PC-9 (cell line): ENCODE data around the gene FNDC3B. TPM values are rescaled to one million over a fixed set of nuclear protein-coding genes. Genes with fewer than 3 reads are reported as not detected.

ENCODE experiments used
- BruUV-seq: library from RNA; stranded (reverse); fragments of 400-500 nt; replicated peaks from 2 replicates; lab custom pipeline; 2021; lab: Mats Ljungman, UMichigan
- CTCF ChIA-PET: fragments of 300-600 bp; sonication (Branson Sonifier 250); formaldehyde crosslinking; loops from one replicate; lab custom pipeline; 2022; ENCODE audit warnings: antibody characterized with exemption; lab: Charles Lee
- POLR2A ChIA-PET: fragments of 300-600 bp; sonication (Branson Sonifier 250); formaldehyde crosslinking; loops from one replicate; lab custom pipeline; 2022; ENCODE audit warnings: antibody characterized with exemption; ENCODE audit not compliant: unreplicated experiment; lab: Charles Lee
- DNase-seq, 2 experiments: peaks; one replicate each; pipeline versions ENCODE4 v3.0.0 to v3.0.0-alpha.2; 2015 to 2022; ENCODE audit warnings: mixed read lengths in 1 of 2
- H2AFZ ChIP-seq: fragments of 200-600 bp; sonication (generic); 2 replicates; pipeline ENCODE4 v1.8.1; 2017; ENCODE audit warnings: antibody characterized with exemption
- H3F3A ChIP-seq: fragments of 200-600 bp; sonication (generic); 2 replicates; pipeline ENCODE4 v1.8.1; 2017; ENCODE audit warnings: antibody characterized with exemption, mild to moderate bottlenecking, low read depth; ENCODE audit not compliant: insufficient read depth
- H3K27ac ChIP-seq: fragments of 200-600 bp; sonication (generic); 2 replicates; pipeline ENCODE4 v1.6.1; 2016; ENCODE audit warnings: mixed run types
- H3K27me3 ChIP-seq: fragments of 200-600 bp; sonication (generic); 2 replicates; pipeline ENCODE4 v1.6.1; 2016; ENCODE audit warnings: low read depth, mixed run types; ENCODE audit not compliant: insufficient read depth
- H3K36me3 ChIP-seq: fragments of 200-600 bp; sonication (generic); 2 replicates; pipeline ENCODE4 v1.6.1; 2016; ENCODE audit warnings: low read depth, mixed run types
- H3K4me1 ChIP-seq: fragments of 200-600 bp; sonication (generic); replicated peaks from 2 replicates; pipeline ENCODE4 v1.6.1; 2016; ENCODE audit warnings: mixed run types; ENCODE audit not compliant: insufficient read depth
- H3K4me2 ChIP-seq: fragments of 200-600 bp; sonication (generic); 2 replicates; pipeline ENCODE4 v1.6.1; 2017; ENCODE audit warnings: mixed run types
- H3K4me3 ChIP-seq: fragments of 200-600 bp; sonication (generic); 2 replicates; pipeline ENCODE4 v1.6.1; 2016; ENCODE audit warnings: mixed run types
- H3K79me2 ChIP-seq: fragments of 200-600 bp; sonication (generic); 2 replicates; pipeline ENCODE4 v1.6.1; 2017; ENCODE audit warnings: low read depth, mixed run types
- H3K9me2 ChIP-seq: fragments of 200-600 bp; sonication (generic); 2 replicates; pipeline ENCODE4 v1.8.1; 2017; ENCODE audit warnings: mild to moderate bottlenecking; ENCODE audit not compliant: insufficient read depth
- H3K9me3 ChIP-seq: fragments of 200-600 bp; sonication (generic); 2 replicates; pipeline ENCODE4 v1.8.1; 2016; ENCODE audit warnings: low read depth; ENCODE audit not compliant: insufficient read depth
- H4K20me1 ChIP-seq: fragments of 200-600 bp; sonication (generic); 2 replicates; pipeline ENCODE4 v1.8.1; 2017; ENCODE audit not compliant: insufficient read depth
- EZH2 ChIP-seq: fragments of 200-600 bp; sonication (generic); IDR thresholded peaks from 2 replicates; pipeline ENCODE4 v1.8.0; 2017; ENCODE audit warnings: antibody characterized with exemption, low read depth
- intact Hi-C: fragments of 100-400 bp; cut with micrococcal nuclease; formaldehyde crosslinking; loops from one replicate; pipeline ENCODE4 v1.10.0; 2022; ENCODE audit not compliant: unreplicated experiment
- total RNA-seq: library from RNA; stranded (reverse); gene quantifications from 2 replicates; pipeline ENCODE4 v1.2.3, GENCODE V29; 2021
- TF ChIP-seq, protein P1 (sequence below): fragments of 200-600 bp; sonication (generic); conservative IDR thresholded peaks from 2 replicates; pipeline ENCODE4 v1.6.1; 2017; ENCODE audit warnings: mixed run types, antibody characterized with exemption, mild to moderate bottlenecking, moderate library complexity

FNDC3B gene
- total RNA-seq, 1 experiment from 2014 or later = 106 TPM

DNA sequence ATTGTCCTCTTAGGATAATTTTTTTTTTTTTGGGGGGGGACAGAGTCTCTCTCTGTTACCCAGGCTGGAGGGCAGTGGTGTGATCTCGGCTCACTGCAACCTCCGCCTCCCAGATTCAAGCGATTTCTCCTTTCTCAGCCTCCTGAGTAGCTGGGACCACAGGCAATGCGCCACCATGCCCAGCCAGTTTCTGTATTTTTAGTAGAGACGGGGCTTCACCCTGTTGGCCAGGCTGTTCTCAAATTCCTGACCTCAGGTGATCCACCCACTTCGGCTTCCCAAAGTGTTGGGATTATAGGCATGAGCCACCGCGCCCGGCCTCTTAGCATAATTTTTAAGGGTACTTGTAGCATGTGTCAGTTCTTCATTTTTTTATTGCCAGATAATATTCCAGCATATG, 122.6 kb downstream of the FNDC3B start:
- no peak for DNase-seq
- Histone ChIP-seq H3K9me2 (no peaks in the 10 kb centered on the region), H4K20me1 (peaks cover 18% of the 10 kb centered on the region), H3K79me2 (peaks cover 100% of the 10 kb centered on the region), H3K4me3 (no peak overlapping the region), H3F3A (peaks cover 92% of the 10 kb centered on the region), H3K4me2 (no peak overlapping the region), H3K36me3 (peaks cover 66% of the 10 kb centered on the region), H2AFZ (no peak overlapping the region), H3K27ac (no peak overlapping the region), H3K4me1 (peaks cover 90% of the 10 kb centered on the region), H3K27me3 (no peaks in the 10 kb centered on the region), H3K9me3 (no peaks in the 10 kb centered on the region)
- TF ChIP-seq EZH2 = no peak
- TF ChIP-seq, protein P1, sequence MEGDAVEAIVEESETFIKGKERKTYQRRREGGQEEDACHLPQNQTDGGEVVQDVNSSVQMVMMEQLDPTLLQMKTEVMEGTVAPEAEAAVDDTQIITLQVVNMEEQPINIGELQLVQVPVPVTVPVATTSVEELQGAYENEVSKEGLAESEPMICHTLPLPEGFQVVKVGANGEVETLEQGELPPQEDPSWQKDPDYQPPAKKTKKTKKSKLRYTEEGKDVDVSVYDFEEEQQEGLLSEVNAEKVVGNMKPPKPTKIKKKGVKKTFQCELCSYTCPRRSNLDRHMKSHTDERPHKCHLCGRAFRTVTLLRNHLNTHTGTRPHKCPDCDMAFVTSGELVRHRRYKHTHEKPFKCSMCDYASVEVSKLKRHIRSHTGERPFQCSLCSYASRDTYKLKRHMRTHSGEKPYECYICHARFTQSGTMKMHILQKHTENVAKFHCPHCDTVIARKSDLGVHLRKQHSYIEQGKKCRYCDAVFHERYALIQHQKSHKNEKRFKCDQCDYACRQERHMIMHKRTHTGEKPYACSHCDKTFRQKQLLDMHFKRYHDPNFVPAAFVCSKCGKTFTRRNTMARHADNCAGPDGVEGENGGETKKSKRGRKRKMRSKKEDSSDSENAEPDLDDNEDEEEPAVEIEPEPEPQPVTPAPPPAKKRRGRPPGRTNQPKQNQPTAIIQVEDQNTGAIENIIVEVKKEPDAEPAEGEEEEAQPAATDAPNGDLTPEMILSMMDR = no peak
- intact Hi-C loops = no loop called here
- no TSS peak for BruUV-seq
- CTCF ChIA-PET = no interaction called here
- POLR2A ChIA-PET = no interaction called here

DNA sequence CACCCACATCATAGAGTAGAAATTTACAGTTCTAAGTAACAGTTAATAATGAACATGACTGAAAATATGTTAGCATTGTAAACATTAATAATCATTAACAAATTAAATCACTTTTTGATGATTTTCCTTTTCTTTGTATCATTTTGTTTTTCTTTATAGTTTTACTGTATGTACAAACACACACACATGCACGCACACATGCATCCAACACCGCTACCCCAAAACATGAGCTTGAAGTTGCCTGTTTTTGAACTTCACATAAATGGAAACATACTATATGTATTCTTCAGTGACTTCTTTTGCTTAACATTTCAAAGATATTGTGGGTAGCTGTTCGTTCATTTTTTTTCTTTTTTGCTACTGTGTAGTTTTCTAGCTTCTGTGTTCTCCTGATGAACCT, 123.9 kb downstream of the FNDC3B start:
- Histone ChIP-seq H3K36me3 (peaks cover 62% of the 10 kb centered on the region), H3F3A (peaks cover 92% of the 10 kb centered on the region), H2AFZ (no peak overlapping the region), H3K27ac (peak overlapping the region; percentile 11; the same call in 1 of the 2 replicates), H3K4me1 (peaks cover 90% of the 10 kb centered on the region), H3K79me2 (peaks cover 100% of the 10 kb centered on the region), H3K4me3 (no peak overlapping the region), H4K20me1 (peaks cover 18% of the 10 kb centered on the region), H3K4me2 (no peak overlapping the region), H3K27me3 (no peaks in the 10 kb centered on the region), H3K9me2 (no peaks in the 10 kb centered on the region), H3K9me3 (no peaks in the 10 kb centered on the region)
- ChIA-PET CTCF (no interaction called here), POLR2A (no interaction called here)
- BruUV-seq = no TSS peak
- no peak for TF ChIP-seq EZH2
- TF ChIP-seq, protein P1 = no peak
- DNase-seq = no peak
- intact Hi-C loops = no loop called here

DNA sequence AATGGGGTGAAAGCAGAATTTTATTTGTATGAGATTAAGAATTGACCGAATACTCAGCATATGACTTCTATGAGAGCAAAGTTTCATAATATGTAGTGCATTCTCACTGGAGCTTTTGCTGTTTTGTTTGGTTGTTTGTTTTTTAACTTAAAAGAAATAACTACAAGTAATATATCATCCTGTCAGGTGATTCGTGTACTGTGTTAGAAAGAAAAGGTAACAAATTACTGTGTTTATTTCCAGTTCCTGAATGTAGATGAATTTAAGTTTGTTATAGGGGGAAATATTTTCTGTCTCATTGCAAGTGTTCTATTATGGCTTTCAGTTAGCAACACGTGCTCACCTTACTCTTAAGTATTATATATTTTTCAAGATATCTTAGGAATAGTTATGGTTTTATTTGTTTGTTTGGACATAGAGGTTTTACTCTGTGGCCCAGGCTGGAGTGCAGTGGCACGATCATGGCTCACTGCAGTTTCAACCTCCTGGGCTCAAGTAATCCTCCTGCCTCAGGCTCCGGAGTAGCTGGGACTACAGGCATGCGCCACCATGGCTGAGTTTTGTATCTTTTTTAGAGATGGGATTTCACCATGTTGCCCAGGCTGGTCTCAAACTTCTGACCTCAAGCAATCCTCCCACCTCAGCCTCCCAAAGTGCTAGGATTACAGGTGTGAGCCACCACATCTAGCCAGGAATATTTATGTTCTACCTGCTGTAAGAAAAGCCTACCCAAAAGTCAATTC, 125.4 kb downstream of the FNDC3B start:
- TF ChIP-seq, protein P1 = no peak
- no peak for TF ChIP-seq EZH2
- intact Hi-C loops = no loop called here
- no TSS peak for BruUV-seq
- Histone ChIP-seq H3K9me2 (no peaks in the 10 kb centered on the region), H3K4me2 (no peak overlapping the region), H3F3A (peaks cover 95% of the 10 kb centered on the region), H3K9me3 (no peaks in the 10 kb centered on the region), H3K36me3 (peaks cover 48% of the 10 kb centered on the region), H2AFZ (no peak overlapping the region), H3K27me3 (no peaks in the 10 kb centered on the region), H3K27ac (peak overlapping the region; percentile 40), H4K20me1 (peaks cover 22% of the 10 kb centered on the region), H3K4me3 (no peak overlapping the region), H3K4me1 (peaks cover 90% of the 10 kb centered on the region), H3K79me2 (peaks cover 99% of the 10 kb centered on the region)
- ChIA-PET CTCF (no interaction called here), POLR2A (no interaction called here)
- no peak for DNase-seq
